Stimulated activated CD4-positive, alpha-beta T cell treated with anti-CD3 and anti-CD28 coated beads, Interleukin-1b, Interleukin-23, amount 100 ng/mL, for 24 hours (primary cell): ENCODE measurements around the gene ADAMTSL2.

Source experiments
- DNase-seq, 4 experiments: peaks; one replicate each; pipeline ENCODE4 v3.0.0-alpha.2; 2020; ENCODE audit warnings: low read depth in 4 of 4, low spot score in 1 of 4

Gene ADAMTSL2

DNA sequence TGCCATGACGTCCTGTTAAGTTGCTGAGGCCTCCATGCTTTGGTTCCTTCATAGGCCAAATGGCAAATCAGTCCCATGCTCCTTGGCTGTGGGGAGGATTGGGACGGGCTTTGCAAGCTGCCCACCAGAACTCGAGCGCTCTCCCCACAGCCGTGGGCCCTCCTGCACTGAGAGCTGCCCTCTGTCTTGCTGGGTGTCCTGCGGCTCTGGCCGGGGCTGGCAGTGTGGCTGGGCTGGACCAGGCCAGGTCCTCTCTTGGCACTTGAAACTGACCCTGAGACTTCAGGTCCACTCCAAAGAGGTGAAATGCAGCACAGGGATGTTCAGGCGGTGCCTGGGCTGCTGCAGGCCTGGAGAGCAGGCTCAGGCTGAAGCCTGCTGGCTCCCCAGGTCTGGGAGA is 16.8 kb upstream of the ADAMTSL2 start:
- no peak for DNase-seq

DNA sequence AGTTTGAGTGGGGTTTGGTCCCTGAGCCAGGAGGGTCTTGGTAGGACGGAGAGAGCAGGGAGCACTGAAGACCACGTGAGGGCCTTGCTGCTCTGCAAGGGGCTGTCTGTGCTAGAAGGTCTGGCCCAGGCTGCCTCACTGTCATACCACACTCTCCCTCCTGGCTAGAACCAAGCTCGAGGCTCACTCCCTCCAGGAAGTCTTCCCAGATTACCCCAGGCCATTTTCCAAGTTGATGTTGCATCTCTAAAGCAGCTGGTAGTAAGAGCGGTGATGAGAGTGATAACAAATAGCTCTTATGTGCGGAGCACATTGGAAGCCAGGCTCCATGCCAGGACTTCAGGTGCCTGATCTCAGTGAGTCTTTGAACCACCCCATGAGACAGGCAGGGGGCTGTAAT is 16.3 kb upstream of the ADAMTSL2 start:
- DNase-seq = no peak

DNA sequence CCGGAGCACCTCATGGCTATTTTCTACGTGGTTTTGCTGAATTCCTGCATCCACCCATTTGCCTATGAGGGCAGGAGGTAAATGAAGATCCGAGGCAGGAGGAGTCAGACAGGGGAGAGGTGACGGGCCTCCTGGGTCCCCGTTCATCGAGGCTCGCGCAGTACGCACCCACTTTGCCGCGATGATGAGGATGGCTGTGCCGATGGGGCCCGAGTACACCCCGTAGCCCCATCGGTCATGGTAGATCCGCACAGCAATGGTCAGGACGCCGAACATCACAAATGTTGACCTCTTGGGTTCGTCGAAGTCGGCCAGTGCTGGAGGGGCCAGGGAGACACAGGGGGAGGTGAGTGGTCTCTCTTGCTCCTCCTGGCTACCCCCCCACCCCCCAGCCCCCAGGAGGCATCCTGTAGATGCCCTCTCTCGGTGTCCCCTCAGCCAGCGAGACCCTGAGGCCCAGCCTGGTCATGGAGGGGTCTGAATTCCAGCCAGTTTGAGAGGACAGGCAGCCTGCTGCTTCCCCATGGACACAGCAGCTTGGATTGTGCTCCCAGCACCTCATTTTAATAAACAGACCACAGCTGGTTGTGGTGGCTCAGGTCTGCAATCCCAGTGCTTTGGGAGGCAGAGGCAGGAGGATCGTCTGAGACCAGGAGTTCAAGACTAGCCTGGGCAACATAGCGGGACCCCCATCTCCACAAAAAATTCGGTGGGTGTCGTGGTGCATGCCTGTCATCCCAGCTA is 15.6 kb upstream of the ADAMTSL2 start:
- DNase-seq = no peak

DNA sequence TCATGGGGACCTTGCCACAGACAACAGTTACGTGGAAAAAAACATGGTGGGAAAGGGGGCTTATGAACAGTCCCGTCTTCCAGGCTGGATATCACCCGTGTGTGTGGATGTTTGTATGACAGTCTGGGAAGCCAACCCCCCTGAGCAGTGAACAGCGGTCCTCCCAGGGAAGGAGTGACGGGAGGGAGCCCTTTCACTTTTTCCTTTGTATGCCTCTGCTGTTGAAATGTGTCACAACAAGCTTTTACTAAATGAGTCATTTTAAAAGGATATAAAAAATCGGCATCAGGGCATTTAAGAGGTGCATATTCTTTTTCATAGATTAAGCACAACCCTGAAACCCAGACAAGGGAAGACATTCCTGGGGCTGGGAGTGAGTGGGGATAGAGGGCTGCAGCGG is 14.8 kb upstream of the ADAMTSL2 start:
- no peak for DNase-seq

DNA sequence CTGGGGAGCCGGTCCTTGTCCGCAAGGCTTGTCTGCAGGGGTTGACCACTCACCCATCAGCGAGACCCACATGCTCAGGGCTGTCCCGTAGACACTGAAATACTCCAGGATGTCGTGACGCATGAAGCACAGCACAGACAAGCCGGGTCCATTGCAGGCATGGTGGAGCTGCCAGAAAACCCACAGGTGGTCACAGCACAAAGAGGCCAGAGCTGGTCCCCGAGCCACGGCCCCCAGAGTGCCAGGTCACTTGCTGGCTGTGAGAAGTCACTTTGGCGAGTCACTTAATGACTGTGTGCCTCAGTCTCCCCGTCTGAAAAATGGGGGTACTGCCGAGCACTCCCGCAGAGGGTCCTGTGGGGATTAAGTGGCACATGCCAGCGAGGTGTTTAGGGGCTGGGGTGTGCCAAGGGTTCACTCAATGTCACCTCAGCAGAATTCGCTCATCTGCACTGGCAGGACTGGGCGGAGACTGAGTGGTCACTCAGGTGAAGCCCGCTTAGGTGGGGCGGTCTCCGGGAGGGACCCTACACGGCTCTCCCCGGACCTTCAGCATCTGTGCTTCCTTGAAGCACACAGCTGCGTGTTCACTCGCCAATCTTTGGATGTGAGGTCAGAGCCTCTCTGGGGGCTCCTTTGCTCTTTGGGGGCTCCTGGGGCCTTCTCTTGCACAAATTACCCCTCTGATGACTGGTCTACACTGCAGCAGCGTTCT is 14.2 kb upstream of the ADAMTSL2 start:
- no peak for DNase-seq

DNA sequence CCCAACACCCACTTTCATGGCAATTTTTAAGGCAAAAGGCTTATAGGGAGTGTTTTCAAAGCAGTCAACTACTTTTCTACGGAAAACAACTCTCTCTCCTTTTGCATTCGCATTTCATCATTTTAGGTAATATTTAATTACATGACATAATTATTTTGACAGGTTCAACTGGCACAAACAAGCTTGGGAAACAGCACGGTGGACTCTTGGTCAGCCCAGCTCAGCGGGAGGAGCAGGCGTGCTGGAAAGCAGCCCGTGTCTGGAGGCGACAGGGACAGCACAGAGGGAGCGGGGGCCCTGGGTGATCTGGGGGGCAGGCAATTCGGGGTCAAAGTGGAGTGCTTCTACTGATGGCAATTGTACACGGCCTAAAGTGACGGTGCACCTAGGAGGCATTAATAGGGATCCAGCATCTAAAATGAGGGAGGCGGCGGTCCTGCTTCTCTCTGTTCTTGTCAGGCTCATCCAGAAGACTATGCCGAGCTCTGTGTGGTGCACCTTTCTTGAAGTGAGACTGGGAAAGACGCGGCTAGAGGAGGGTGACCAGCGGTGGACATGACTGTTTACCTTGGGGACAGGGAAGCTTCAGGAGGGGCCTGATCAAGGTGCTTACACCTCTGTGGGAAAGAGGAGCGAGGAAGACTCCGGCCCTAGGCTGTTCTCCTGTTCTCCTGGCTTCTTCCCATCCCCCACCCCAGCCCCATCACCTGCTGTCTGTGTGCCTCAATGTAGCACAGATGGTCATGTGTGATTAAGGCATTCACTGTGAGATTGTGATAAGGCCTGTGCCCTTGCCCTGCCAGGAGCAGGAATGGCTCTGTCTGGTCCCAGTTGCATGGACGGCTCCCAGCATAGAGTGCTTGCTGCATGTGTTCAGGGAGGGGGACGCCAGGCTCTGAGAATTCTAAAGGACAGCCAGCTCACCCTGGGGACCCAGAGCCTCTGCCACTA is 13.1 kb upstream of the ADAMTSL2 start:
- DNase-seq = no peak

DNA sequence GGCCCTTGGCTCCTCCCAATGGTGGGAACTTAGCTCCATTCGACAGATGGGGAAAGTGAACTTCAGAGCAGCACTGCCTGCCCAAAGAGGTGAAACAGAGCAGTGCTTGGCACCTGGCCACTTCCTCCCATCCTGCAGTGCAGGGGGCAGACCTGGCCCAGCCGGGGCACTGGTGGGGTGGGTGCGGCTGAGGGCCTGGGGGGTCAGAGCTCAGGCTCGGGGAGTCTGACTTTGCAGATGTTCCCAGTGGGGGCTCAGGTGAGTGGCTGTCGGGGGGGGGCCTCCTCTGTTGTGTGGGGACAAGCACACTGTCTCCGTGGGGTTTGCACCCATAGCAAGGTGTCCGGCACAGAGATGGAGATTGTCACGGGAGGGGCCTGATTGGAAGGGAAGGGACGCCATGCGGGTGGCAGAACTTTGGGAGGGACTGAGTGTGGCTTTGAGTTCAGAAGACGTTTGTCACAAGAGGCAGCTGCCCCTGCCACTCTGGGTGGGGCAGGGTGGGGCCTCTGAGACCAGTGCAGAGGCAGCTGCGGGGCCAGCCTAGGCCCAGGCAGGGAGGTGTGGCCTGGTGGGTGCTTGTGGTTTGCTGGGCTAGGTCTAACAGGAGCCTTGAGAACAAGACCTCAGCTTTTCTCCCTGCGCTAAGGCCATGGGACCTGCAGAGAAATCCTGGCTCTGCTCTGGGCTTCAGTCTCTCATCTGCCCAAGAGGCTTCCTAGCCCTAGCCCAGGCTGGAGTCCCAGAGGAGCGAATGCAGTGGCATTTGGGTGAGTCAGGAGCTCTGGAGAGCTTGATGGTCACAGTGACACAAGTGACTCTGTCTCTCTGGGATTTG is 12.2 kb upstream of the ADAMTSL2 start:
- DNase-seq = no peak

DNA sequence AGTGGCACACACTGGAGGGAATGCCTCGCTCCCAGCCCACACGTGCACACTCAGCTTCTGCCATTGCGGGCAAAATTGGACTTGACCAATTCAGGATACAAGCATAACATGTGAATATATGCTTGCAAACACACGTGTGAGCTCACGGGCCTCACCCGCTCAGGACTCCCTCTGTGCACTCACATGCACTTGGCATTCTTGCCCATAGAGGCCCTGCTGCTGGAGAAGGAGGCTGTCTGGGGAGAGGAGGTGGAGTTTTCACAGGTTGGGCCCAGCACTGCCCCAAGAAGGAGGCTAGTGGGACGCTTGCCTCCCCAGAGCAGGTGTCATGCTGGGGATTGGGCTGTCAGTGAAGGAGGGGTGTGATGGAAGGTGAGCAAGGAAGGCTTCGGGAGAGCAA is 11.4 kb upstream of the ADAMTSL2 start:
- no peak for DNase-seq

DNA sequence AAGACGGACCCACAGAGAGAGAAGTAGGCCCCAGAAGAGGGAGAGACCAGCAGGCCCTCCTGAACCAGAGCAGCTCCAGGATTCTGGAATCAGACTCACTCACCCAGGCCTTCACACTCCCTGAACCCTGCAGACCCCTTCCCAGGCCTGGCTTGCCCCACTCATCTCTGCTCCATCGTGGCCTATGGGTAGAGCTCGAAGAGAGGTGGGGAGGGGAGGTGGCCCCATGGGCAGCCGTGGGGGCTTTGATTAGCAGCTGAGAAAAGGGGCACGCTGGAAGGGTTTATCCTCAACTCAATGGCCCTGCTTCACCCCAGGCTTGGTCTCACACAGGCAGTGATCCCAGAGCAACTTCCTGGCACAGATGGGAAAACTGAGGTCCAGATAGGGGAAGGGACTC is 10.4 kb upstream of the ADAMTSL2 start:
- no peak for DNase-seq

DNA sequence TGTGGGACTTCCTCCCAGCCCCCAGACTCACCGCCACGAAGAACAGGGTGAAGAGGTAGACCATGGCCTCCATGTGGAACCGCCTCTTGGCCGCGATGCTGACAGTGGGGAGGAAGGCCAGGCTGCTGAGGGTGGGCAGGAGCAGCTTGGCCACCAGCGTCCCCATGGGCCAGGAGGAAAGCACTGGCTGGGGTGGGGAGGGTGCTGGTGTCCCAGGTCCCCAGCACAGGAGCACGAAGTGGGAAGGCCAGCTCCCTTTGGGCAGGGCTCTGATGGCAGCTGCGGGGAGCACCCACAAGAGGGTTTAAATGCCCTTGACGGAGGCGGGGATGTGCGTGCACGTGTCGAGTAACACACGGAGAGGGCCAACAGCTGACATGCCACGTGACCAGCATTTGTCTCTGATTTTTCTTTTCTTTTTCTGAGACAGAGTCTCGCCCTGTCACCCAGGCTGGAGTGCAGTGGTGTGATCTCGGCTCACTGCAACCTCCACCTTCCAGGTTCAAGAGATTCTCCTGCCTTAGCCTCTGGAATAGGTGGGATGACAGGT is 9.8 kb upstream of the ADAMTSL2 start, which contains the start of gene MYMK:
Gene MYMK, minus strand, starts transcription at position 281 of the 550 bp plus-strand sequence. Its CDS starts 115 bp downstream, at position 166.
- DNase-seq = no peak

DNA sequence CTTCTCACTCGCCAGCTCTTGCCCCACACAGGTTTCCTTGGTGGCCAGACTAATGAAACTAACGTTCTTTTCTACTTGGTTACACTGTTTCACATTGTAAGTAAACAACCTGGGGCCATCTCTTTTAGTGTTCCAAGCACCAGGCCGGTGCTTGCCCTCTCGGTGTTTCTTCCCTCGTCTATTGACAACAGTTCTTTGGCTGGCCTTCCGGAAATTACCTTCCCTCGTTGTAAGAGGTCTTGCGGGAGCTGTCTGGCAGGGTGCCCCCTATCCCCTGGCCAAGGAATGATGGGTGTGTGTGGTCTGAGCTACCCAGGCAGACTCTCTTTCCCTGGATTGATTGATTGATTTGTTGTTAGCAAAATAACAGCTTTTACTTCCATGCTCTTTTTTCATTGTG is 8.8 kb upstream of the ADAMTSL2 start:
- DNase-seq = no peak

DNA sequence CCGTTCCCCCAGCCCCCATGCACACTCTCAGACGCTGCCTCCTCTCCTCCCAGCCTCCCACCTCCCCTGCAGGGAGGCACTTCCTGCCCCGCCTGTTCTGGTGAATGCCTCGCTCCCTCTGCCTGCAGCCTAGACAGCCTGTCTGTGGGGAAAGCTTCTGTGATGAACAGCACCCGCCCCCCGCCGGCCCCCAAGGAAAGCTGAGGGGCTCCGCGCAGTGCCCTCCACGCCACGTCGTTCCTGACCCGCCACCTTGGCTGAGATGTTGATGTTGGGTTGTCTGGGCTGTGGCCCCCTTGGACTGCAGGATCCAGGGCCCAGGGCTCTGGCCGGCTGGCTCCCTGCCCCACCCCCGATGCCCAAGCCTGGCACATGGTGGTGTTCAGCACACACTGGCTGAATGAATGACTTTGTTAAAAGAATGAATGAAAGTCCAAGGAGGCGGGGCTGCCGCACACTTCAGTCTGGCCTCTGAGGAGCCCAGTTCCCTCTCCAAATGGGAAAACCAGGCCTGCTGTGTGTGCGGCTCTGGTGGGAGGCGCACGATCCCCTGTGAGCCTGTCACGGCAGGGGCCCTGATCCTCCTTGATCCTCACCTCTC is 7.7 kb upstream of the ADAMTSL2 start:
- DNase-seq = no peak

DNA sequence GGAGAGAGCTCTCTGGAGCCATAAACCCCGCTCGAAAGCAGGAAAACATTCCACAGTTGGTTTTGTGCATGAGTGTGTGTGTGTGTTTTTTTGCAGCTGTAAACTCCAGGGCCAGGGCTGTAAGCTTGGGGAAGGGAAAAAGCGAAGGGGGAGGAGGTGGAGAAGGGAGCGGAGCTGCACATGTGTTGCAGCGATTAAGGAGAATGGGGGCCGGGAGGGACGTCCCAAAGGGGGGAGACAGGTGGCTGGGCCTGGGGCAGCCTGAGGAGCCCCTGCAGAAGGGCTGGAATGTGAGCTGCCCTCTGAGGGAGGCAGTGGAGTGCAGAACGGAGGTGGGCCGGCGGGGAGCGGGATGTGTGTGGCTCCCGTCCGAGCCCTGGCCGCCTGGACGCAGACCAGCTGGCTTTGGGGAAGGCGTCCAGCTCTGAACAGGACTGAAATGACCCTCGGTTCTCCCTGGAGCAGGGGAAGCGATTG is 7.0 kb upstream of the ADAMTSL2 start:
- DNase-seq = no peak

DNA sequence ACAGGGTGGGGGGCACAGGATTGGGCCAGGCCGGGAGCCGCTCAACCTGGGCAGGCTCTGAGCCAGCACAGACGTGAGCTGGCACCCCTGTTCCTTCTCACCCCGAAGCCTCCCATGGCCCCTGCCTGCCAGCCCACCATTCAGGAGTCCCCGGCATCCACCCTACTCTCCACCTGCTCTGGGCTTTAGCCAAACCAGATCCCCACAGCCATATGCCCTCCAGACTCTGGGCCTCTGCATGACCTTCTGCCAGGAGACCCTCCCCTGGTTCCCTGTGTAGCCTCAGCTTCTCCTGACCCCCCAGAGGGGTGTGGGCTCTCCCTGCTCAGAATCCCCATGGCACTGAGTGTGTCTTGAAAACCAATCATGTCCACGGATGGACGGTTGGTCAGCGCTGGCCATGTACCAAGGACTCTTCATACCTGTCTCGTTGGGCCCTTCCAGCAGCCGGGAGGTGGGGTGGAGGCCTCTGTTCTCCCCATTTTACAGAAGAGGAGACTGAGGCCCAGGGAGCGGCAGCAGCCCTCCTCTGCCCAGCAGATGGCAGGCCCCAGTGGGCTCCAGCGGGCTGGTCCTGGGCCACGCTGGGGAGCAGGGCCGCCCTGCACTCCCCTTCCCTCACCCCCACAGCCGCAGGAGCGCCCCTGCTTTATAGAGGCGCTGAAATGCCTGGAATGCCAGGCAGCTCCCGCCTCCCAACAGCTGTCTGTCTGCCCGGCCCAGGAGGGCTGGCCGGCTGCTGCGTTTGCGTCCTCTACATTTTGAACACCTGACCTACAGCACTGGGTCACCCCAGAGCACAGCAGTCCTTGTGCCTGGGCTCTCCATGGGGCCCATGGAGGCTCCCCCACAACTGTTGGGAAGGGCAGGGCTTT is 6.3 kb upstream of the ADAMTSL2 start:
- no peak for DNase-seq

DNA sequence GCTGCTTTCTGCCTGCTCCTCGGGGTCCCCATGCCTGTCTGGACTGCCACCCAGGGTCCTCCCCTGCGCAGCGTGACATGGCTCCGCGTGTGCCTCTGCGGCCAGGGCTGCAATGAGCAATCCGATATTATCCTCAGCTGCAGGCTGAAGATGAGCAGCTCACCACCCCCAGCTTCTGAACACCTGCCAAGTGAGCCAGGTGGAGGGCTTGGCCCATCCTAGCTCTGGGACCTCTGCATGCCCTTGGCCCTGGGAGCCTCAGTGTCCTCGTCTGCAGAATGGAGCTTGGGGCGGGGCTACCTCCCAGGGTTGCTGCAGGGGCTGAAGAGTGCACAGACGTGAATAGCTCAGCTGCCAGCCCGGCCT is 5.6 kb upstream of the ADAMTSL2 start:
- DNase-seq = no peak

DNA sequence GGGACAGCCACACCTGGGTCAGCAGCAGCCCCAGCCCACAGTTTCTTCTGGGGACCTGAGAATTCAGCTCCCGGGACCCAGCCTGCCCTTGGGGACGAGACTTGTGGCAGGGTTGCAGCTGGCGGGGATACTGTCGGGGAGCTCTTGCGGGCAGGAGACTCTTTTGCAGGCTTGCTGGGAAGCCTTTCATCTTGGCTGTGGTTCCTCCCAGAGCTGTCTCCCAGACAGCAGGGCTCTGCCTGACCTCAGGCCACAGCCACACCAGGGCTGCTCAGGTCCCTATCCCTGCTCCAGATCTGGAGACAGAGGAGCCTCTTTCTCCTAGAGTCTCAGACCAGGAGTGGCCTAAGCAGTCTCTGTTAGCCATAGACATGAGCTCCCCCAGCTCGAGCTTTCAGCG is 5.0 kb upstream of the ADAMTSL2 start:
- DNase-seq = no peak

DNA sequence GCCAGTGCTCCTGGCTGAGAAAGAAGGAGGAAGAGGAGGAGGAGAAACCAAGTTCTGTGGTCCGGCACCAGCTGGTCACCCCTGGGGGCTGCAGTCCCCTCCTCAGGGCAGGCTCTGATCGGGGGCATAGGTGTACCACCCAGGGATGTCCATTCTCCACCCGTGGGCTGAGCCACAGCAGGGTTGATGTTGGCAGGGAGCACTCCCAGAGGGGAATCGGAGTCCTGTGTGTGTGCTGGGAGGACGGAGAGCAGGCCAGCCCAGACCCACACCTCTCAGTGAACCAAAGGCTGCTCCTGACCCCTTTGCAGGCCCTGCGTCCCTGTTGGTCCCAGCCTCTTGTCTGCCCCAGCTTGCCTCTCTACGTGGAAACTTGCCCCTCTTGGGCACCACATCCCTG is 4.6 kb upstream of the ADAMTSL2 start:
- DNase-seq = no peak

DNA sequence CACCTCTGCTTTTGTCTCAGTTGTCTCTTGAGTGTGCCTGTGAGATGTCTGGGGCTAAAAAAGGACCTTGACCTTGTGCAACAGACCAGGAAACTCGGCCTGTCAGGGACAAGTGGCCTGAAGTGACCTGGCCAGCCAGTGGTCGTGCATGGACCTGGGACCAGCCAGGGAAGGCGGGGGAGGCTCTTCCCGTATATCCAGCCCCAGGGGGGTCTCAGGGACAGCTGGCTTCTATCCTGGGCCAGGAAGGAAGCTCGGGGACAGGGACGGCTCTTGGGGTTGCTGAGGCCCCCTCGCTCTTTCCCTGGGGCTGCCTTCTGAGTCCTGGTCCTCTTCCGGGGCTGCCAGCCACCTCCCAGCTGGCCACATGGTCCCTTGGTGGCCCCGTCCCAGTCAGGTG is 3.2 kb upstream of the ADAMTSL2 start:
- no peak for DNase-seq
